ENCODE measurements around the gene CST7. TPM values are rescaled to one million over a fixed set of nuclear protein-coding genes. Genes with fewer than 3 reads are reported as not detected.

Gene CST7
- total RNA-seq, 1 experiment from 2014 or later = not detected

- in situ Hi-C loops (cut with HindIII; ENCODE audit: low pct_unique_long_range_greater_than_20kb, low sequenced_read_pairs) (no loop called here), intact Hi-C loops (cut with micrococcal nuclease; ENCODE audit: unreplicated experiment) (no loop called here)
- Histone ChIP-seq H3K4me1 (ENCODE audit: control insufficient read depth, insufficient read depth, low read length) (no peaks in the 10 kb centered on the region), H3K4me3 (ENCODE audit: low read depth in 2 of 2, low read length in 2 of 2) (no peak overlapping the region), H3K27me3 (ENCODE audit: control insufficient read depth, insufficient read depth, low read length) (no peaks in the 10 kb centered on the region), H3K27ac (ENCODE audit: low read length) (no peak overlapping the region), H3K36me3 (ENCODE audit: control insufficient read depth, insufficient read depth, low read length) (peaks cover 2% of the 10 kb centered on the region), H3K9me3 (ENCODE audit: control insufficient read depth, insufficient read depth, low read depth, low read length) (no peaks in the 10 kb centered on the region)
- POLR2A ChIA-PET = no interaction called here
- DNase-seq (ENCODE audit: low read depth, low spot score) (no peak), ATAC-seq (no peak)
- CTCF ChIA-PET = no interaction called here
- TF ChIP-seq REST (IDR thresholded peaks at IDR 0.05; ENCODE audit: insufficient read depth in 1 of 2, low read depth in 2 of 2, low read length in 1 of 2) (no peak), POLR2AphosphoS5 (IDR thresholded peaks at IDR 0.05; ENCODE audit: low read depth, low read length) (no peak), TCF7L2 (IDR thresholded peaks at IDR 0.05; ENCODE audit: low read depth, low read length) (no peak)
- BruUV-seq (replicated peaks) = no TSS peak
Measured at GRCh38 chr20:24960861-24961260, 11.8 kb downstream of the CST7 start.

- H3K27ac ChIP-seq (ENCODE audit: low read length) = no peak overlapping the region
- in situ Hi-C loops (cut with HindIII; ENCODE audit: low pct_unique_long_range_greater_than_20kb, low sequenced_read_pairs) (no loop called here), intact Hi-C loops (cut with micrococcal nuclease; ENCODE audit: unreplicated experiment) (no loop called here)
- ChIA-PET POLR2A (no interaction called here), CTCF (no interaction called here)
- peaks cover 2% of the 10 kb centered on the region for H3K36me3 ChIP-seq (ENCODE audit: control insufficient read depth, insufficient read depth, low read length)
- BruUV-seq (replicated peaks) = no TSS peak
- no peaks in the 10 kb centered on the region for H3K9me3 ChIP-seq (ENCODE audit: control insufficient read depth, insufficient read depth, low read depth, low read length)
- DNase-seq (ENCODE audit: low read depth, low spot score) (no peak), ATAC-seq (no peak)
- H3K4me1 ChIP-seq (ENCODE audit: control insufficient read depth, insufficient read depth, low read length) = no peaks in the 10 kb centered on the region
- no peak for TF ChIP-seq SIN3A (IDR thresholded peaks at IDR 0.05; ENCODE audit: borderline replicate concordance, insufficient read depth, low read depth, low read length)
- TF ChIP-seq TCF7L2 (IDR thresholded peaks at IDR 0.05; ENCODE audit: low read depth, low read length) = no peak
- TF ChIP-seq REST (IDR thresholded peaks at IDR 0.05; ENCODE audit: insufficient read depth in 1 of 2, low read depth in 2 of 2, low read length in 1 of 2) = no peak
- no peak for TF ChIP-seq POLR2AphosphoS5 (IDR thresholded peaks at IDR 0.05; ENCODE audit: low read depth, low read length)
- no peak for TF ChIP-seq CTCF (IDR thresholded peaks at IDR 0.05)
- H3K4me3 ChIP-seq (ENCODE audit: low read depth in 2 of 2, low read length in 2 of 2) = no peak overlapping the region
- no peaks in the 10 kb centered on the region for H3K27me3 ChIP-seq (ENCODE audit: control insufficient read depth, insufficient read depth, low read length)
Measured at GRCh38 chr20:24961384-24962181, 12.5 kb downstream of the CST7 start.
